ACC112 (cell line): ENCODE results near the gene ANKRD65.
A peak's percentile ranks its signal among the peaks of the same experiment; 100 is the strongest.

ENCODE experiments used
- H2AFZ ChIP-seq: fragments of 200-600 bp; sonication (generic); one replicate; pipeline ENCODE4 v1.6.0; 2017; ENCODE audit warnings: antibody characterized with exemption, low read length; ENCODE audit not compliant: unreplicated experiment
- H3K27ac ChIP-seq: fragments of 200-600 bp; sonication (generic); 2 replicates; pipeline ENCODE4 v1.5.1; 2014; ENCODE audit warnings: low read depth, mild to moderate bottlenecking, antibody characterized with exemption, low read length, moderate library complexity
- H3K27me3 ChIP-seq: fragments of 200-600 bp; sonication (generic); 2 replicates; pipeline ENCODE4 v1.6.1; 2014; ENCODE audit warnings: mild to moderate bottlenecking, antibody characterized with exemption, low read length, moderate library complexity, mixed read lengths; ENCODE audit not compliant: insufficient read depth
- H3K36me3 ChIP-seq: fragments of 200-600 bp; sonication (generic); 2 replicates; pipeline ENCODE4 v1.6.1; 2016; ENCODE audit warnings: mild to moderate bottlenecking, antibody characterized with exemption, low read length, moderate library complexity, mixed read lengths; ENCODE audit not compliant: insufficient read depth
- H3K4me1 ChIP-seq: fragments of 200-600 bp; sonication (generic); one replicate; pipeline ENCODE4 v1.6.1; 2016; ENCODE audit warnings: low read length, mixed read lengths; ENCODE audit not compliant: insufficient read depth, unreplicated experiment, control insufficient read depth
- H3K4me3 ChIP-seq: fragments of 200-600 bp; sonication (generic); 2 replicates; pipeline ENCODE4 v1.5.1; 2014; ENCODE audit warnings: mild to moderate bottlenecking, low read depth, low read length
- H3K79me2 ChIP-seq: fragments of 200-600 bp; sonication (generic); one replicate; pipeline ENCODE4 v1.6.0; 2016; ENCODE audit warnings: low read length; ENCODE audit not compliant: control insufficient read depth, unreplicated experiment, insufficient read depth

ANKRD65 gene

DNA sequence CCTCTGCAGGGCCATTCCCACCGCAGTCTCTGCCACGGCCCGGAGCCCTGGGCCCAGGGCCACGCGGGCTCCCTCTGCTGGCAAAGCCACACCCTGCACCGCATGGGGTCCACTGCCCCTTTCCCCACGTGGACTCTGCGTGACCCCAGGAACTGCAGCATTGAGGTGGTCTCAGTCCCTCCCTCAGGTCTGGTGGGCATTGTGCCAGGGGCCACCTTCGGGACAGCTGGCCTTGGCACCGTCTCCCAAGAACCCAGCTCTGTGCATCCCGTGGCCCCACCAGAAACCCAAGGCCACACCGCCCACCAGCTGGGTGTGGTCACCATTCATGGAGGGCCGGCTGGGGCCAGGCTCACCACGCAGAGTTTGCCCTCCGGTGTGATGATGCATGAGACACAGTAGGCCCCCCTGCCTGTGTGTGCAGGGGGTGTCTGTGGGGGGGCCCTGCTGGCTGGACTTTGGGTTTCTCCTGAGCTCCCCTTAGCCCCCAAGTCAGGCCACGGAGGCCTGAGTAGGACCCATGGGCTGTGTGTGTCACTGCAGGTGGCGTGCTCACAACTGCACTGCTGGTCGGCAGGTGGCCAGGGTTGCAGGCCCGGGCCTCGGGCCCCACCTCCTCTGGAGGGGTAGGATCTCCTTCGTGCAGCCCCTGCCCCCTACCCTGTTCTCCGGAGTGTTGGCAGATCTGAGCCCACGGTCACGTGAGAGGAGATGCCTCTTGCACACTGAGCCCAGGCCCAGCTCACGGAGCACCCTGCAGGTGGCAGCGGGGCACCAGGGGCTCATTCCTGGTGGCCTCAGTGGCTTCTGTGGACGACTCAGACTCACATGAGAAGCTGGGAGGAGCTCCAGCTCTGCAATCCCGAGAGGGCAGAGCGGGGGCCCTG lies 20.2 kb upstream of the ANKRD65 start:
- Histone ChIP-seq H2AFZ (no peak overlapping the region), H3K4me3 (no peak overlapping the region), H3K27ac (no peak overlapping the region), H3K4me1 (no peaks in the 10 kb centered on the region), H3K79me2 (no peaks in the 10 kb centered on the region), H3K27me3 (peaks cover 14% of the 10 kb centered on the region; the same call in 1 of the 2 replicates), H3K36me3 (no peaks in the 10 kb centered on the region)

DNA sequence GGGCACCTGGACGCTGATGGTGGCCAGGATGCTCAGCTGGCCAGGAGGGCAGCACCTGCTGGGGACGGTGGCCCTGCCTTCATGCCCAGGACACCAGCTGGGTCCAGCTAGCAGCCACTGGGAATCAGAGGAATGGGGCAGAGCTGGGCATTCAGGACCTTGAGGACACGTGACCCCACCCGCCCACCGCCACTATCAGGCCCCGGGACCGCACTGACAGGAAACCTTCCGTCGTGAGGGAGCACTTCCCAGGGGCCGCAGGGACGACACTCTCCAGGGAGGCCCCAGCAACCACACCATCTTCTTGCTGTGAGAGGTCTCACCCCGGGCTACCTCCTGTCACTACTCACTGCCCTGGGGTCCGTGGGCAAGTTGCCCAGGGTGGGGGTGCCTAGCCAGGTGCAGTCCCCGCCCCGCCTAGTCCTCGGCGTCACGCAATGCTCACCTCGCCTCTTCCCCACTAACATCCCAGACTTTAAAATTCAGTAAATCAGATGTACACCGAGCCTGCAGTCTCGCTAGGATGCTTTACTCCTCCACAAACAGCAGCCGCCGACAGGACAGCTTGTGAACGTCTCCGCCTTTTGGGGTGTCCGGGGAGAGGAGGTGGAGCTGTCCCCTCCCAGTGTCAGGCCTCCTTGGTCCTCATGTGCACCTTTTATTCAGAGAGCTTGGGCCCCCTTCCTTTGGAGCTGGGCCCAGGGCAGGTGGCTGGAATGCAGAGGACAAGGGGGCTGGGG lies 19.4 kb upstream of the ANKRD65 start:
- Histone ChIP-seq H3K4me1 (no peaks in the 10 kb centered on the region), H3K36me3 (no peaks in the 10 kb centered on the region), H3K79me2 (no peaks in the 10 kb centered on the region), H3K27me3 (peaks cover 18% of the 10 kb centered on the region; the same call in 1 of the 2 replicates), H3K4me3 (no peak overlapping the region), H3K27ac (no peak overlapping the region), H2AFZ (no peak overlapping the region)

DNA sequence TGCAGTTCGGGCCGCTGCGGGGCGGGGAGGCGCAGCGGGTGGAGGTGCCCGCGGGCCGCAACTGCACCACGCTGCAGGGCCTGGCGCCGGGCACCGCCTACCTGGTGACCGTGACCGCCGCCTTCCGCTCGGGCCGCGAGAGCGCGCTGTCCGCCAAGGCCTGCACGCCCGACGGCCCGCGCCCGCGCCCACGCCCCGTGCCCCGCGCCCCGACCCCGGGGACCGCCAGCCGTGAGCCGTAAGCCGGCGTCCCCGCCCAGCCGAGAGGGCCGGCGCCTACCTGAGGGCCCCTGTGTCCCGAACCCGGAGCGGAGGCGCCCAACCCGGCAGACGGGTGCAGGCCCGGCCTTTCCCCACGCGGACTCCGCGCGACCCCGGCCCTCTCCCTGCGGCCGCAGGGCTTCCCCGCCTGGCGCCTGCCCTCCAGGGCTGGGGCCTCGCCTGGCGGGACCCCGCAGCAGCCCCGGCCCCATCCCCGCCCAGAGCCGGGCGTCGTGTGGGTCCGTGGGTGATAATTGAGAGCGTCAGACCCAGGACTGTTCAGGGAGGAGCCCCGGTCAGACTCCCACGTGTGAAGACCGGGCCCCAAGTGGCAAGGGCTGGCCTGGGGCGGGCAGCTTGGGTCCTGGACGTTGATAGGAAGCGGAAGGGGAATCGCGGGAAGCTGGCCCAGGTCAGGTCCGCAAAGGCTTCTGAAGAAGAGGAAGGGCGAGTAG lies 18.6 kb upstream of the ANKRD65 start:
- Histone ChIP-seq H3K27me3 (peaks cover 22% of the 10 kb centered on the region; the same call in 1 of the 2 replicates), H3K27ac (no peak overlapping the region), H3K79me2 (no peaks in the 10 kb centered on the region), H2AFZ (no peak overlapping the region), H3K4me1 (no peaks in the 10 kb centered on the region), H3K4me3 (no peak overlapping the region), H3K36me3 (no peaks in the 10 kb centered on the region)

GRCh38 chr1:1438531-1439381 lies 17.7 kb upstream of the ANKRD65 start:
- no peaks in the 10 kb centered on the region for H3K36me3 ChIP-seq
- H2AFZ ChIP-seq: no peak overlapping the region
- H3K27ac ChIP-seq: no peak overlapping the region
- H3K4me1 ChIP-seq: no peaks in the 10 kb centered on the region
- no peak overlapping the region for H3K4me3 ChIP-seq
- no peaks in the 10 kb centered on the region for H3K79me2 ChIP-seq
- H3K27me3 ChIP-seq: peaks cover 22% of the 10 kb centered on the region; the same call in 1 of the 2 replicates

GRCh38 chr1:1437904-1438376 lies 16.9 kb upstream of the ANKRD65 start:
- H3K79me2 ChIP-seq: no peaks in the 10 kb centered on the region
- H3K4me1 ChIP-seq: peaks cover 3% of the 10 kb centered on the region
- no peak overlapping the region for H2AFZ ChIP-seq
- H3K36me3 ChIP-seq: no peaks in the 10 kb centered on the region
- no peak overlapping the region for H3K27ac ChIP-seq
- H3K27me3 ChIP-seq: peaks cover 22% of the 10 kb centered on the region; the same call in 1 of the 2 replicates
- H3K4me3 ChIP-seq: no peak overlapping the region

DNA sequence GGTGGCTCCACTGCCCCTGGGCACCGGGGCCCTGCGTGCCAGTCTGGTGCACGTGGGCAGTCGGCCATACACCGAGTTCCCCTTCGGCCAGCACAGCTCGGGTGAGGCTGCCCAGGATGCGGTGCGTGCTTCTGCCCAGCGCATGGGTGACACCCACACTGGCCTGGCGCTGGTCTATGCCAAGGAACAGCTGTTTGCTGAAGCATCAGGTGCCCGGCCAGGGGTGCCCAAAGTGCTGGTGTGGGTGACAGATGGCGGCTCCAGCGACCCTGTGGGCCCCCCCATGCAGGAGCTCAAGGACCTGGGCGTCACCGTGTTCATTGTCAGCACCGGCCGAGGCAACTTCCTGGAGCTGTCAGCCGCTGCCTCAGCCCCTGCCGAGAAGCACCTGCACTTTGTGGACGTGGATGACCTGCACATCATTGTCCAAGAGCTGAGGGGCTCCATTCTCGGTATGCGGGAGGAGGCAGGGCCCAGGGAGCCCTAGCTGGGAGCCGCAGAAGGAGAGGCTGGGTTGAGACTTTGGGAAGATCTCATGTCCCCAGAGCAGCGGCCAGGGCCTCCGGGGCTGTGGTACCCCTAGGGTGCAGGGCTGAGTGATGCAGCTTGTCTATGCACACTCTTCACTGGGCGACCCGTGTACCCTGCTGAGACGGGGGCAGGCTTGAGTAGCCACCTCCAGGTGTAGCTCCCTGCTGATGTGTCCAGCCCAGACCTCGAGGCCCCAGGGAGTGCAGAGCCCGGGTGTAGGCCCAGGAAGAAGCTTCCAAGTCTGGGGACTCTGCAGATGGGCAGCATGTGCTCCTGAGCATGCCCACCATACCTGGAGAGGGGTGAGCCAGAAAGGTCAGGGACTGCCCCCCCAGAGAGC lies 16.2 kb upstream of the ANKRD65 start:
- Histone ChIP-seq H3K79me2 (no peaks in the 10 kb centered on the region), H3K27me3 (peaks cover 22% of the 10 kb centered on the region; the same call in 1 of the 2 replicates), H3K27ac (no peak overlapping the region), H2AFZ (no peak overlapping the region), H3K4me1 (peaks cover 3% of the 10 kb centered on the region), H3K36me3 (no peaks in the 10 kb centered on the region), H3K4me3 (no peak overlapping the region)

GRCh38 chr1:1436630-1437032 lies 15.6 kb upstream of the ANKRD65 start:
- Histone ChIP-seq H3K4me3 (no peak overlapping the region), H3K36me3 (no peaks in the 10 kb centered on the region), H3K4me1 (peaks cover 6% of the 10 kb centered on the region), H3K27me3 (peaks cover 22% of the 10 kb centered on the region; the same call in 1 of the 2 replicates), H2AFZ (no peak overlapping the region), H3K79me2 (no peaks in the 10 kb centered on the region), H3K27ac (no peak overlapping the region)

DNA sequence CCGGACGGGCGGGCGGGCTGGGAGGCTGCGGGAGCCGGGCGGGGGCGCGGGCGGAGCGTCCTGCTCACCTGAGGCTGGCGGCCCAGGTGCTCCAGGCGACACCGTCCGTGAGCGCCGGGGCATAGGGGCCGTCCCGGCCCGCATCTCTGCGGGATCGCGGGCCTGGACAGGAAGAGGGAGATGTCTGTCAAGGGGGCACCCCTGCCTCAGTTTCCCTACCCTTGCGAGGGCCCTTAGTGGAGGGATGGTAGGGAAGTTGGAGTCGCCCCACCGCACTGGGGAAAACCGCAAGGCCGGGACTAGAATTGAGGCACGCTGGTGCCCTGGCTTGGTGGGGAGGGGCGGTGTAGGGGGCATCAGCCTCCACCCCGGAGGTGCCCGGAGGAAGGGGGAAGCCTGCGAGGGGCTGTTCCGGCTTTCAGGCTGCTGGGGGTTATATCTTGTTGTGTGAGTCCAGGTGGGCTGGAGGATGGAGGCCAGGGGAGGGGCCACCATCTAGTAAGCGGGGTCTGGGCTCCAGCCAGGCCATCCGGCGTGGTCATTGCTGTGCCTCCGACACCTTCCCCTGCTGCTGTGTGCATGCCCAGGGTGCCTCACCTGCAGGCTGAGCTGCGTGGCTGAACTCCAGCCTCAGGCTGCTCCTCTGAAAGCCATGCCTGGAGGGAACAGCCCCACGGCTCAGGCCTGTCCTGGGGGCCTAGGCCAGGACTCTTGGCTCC lies 15.0 kb upstream of the ANKRD65 start:
- Histone ChIP-seq H3K4me3 (peak overlapping the region; percentile 60), H3K79me2 (no peaks in the 10 kb centered on the region), H3K4me1 (peaks cover 10% of the 10 kb centered on the region), H3K36me3 (no peaks in the 10 kb centered on the region), H2AFZ (no peak overlapping the region), H3K27me3 (peaks cover 22% of the 10 kb centered on the region; the same call in 1 of the 2 replicates), H3K27ac (no peak overlapping the region)
